Astrocyte (in vitro differentiated cells and primary cell): Measurements from ENCODE around the gene ITGA2B.

Source experiments
- EZH2 ChIP-seq: IDR thresholded peaks from 2 replicates; pipeline ENCODE4 v1.6.1; 2012; ENCODE audit warnings: mild to moderate bottlenecking, low read length, inconsistent platforms; ENCODE audit not compliant: insufficient read depth
- TF ChIP-seq, protein P1 (sequence below): IDR thresholded peaks from 2 replicates; pipeline ENCODE4 v1.5.1; 2011; ENCODE audit warnings: low read depth, mild to moderate bottlenecking, inconsistent platforms, low read length, moderate library complexity; ENCODE audit not compliant: insufficient read depth

DNA sequence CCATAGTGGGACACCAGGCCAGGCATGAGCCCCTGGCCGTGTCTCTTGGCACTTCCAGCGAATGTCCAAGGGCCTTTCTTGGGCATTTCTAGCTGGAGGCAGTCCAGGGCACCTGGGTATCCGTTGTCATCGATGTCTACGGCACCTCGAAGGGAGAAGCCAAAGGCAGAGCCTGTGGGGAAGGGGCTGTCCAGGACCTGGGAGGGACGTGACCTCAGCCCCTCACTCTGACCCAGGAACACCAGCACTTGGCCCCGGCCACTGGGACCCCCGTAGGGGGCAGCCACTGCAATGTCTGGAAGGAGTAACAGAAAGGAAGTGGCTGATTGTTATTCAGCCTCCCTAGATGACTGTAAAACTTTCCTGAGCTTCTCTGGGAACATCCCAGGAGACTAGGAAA is 8.7 kb downstream of the ITGA2B start:
- TF ChIP-seq, protein P1, sequence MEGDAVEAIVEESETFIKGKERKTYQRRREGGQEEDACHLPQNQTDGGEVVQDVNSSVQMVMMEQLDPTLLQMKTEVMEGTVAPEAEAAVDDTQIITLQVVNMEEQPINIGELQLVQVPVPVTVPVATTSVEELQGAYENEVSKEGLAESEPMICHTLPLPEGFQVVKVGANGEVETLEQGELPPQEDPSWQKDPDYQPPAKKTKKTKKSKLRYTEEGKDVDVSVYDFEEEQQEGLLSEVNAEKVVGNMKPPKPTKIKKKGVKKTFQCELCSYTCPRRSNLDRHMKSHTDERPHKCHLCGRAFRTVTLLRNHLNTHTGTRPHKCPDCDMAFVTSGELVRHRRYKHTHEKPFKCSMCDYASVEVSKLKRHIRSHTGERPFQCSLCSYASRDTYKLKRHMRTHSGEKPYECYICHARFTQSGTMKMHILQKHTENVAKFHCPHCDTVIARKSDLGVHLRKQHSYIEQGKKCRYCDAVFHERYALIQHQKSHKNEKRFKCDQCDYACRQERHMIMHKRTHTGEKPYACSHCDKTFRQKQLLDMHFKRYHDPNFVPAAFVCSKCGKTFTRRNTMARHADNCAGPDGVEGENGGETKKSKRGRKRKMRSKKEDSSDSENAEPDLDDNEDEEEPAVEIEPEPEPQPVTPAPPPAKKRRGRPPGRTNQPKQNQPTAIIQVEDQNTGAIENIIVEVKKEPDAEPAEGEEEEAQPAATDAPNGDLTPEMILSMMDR = no peak
- TF ChIP-seq EZH2 = no peak
